ENCODE measurements around the gene RHCG.

GRCh38 chr15:89496155-89497098 lies at the start of gene RHCG:
- TF ChIP-seq CTCF (IDR thresholded peaks at IDR 0.05) (peak; percentile 15; the same call in 1 of the 2 replicates), TCF12 (IDR thresholded peaks at IDR 0.05) (no peak), SMC3 (IDR thresholded peaks at IDR 0.05; ENCODE audit: low read depth, low read length) (no peak), USF1 (IDR thresholded peaks at IDR 0.05; ENCODE audit: borderline replicate concordance, low read depth) (no peak), RFX5 (IDR thresholded peaks at IDR 0.05; ENCODE audit: low read length) (no peak), TEAD4 (IDR thresholded peaks at IDR 0.05; ENCODE audit: borderline replicate concordance, insufficient read depth) (no peak), SIN3A (IDR thresholded peaks at IDR 0.05; ENCODE audit: borderline replicate concordance, low read depth, low read length) (no peak), GATA2 (CRISPR knock-in tag; IDR thresholded peaks at IDR 0.05) (no peak), YY1 (IDR thresholded peaks at IDR 0.05; ENCODE audit: low read depth) (no peak), ZBTB33 (IDR thresholded peaks at IDR 0.05; ENCODE audit: borderline replicate concordance, low read depth) (no peak)
- TF ChIP-seq, protein P1, sequence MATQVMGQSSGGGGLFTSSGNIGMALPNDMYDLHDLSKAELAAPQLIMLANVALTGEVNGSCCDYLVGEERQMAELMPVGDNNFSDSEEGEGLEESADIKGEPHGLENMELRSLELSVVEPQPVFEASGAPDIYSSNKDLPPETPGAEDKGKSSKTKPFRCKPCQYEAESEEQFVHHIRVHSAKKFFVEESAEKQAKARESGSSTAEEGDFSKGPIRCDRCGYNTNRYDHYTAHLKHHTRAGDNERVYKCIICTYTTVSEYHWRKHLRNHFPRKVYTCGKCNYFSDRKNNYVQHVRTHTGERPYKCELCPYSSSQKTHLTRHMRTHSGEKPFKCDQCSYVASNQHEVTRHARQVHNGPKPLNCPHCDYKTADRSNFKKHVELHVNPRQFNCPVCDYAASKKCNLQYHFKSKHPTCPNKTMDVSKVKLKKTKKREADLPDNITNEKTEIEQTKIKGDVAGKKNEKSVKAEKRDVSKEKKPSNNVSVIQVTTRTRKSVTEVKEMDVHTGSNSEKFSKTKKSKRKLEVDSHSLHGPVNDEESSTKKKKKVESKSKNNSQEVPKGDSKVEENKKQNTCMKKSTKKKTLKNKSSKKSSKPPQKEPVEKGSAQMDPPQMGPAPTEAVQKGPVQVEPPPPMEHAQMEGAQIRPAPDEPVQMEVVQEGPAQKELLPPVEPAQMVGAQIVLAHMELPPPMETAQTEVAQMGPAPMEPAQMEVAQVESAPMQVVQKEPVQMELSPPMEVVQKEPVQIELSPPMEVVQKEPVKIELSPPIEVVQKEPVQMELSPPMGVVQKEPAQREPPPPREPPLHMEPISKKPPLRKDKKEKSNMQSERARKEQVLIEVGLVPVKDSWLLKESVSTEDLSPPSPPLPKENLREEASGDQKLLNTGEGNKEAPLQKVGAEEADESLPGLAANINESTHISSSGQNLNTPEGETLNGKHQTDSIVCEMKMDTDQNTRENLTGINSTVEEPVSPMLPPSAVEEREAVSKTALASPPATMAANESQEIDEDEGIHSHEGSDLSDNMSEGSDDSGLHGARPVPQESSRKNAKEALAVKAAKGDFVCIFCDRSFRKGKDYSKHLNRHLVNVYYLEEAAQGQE (IDR thresholded peaks at IDR 0.05; ENCODE audit: low read depth, low read length), result no peak
- TF ChIP-seq, protein P2, sequence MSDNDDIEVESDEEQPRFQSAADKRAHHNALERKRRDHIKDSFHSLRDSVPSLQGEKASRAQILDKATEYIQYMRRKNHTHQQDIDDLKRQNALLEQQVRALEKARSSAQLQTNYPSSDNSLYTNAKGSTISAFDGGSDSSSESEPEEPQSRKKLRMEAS (IDR thresholded peaks at IDR 0.05; ENCODE audit: low read depth), result no peak

Measured in SK-N-SH (cell line).